GM19397 (cell line): ENCODE results near the gene POLR1A.

Experiments used
- ATAC-seq: cut with Tn5 transposase; IDR thresholded peaks from one replicate; pipeline ENCODE4 v1.9.1; 2021; ENCODE audit warnings: mild to moderate bottlenecking, moderate library complexity; ENCODE audit not compliant: unreplicated experiment

Gene POLR1A

GRCh38 chr2:86105252-86105968 is at the start of gene POLR1A:
TSS of gene POLR1A (minus strand) at chr2:86105886. CDS start at chr2:86105776, 110 bp downstream.
- ATAC-seq: peak; percentile 76

GRCh38 chr2:86150502-86150901 is 44.8 kb upstream of the POLR1A start:
- ATAC-seq: no peak

GRCh38 chr2:86147793-86148192 is 42.1 kb upstream of the POLR1A start:
- ATAC-seq: no peak

- no peak for ATAC-seq
These were observed 38.4 kb upstream of the POLR1A start for GRCh38 chr2:86143926-86144685.

- ATAC-seq: no peak
These were observed 37.6 kb upstream of the POLR1A start for GRCh38 chr2:86143307-86143706.

GRCh38 chr2:86142436-86143257 is 37.0 kb upstream of the POLR1A start:
- ATAC-seq: no peak

- no peak for ATAC-seq
These were observed 35.3 kb upstream of the POLR1A start for GRCh38 chr2:86140969-86141392.

GRCh38 chr2:86139981-86140380 is 34.3 kb upstream of the POLR1A start:
- no peak for ATAC-seq

GRCh38 chr2:86138736-86139625 is 33.3 kb upstream of the POLR1A start:
- no peak for ATAC-seq

- ATAC-seq: no peak
These were observed 30.5 kb upstream of the POLR1A start for GRCh38 chr2:86136141-86136540.

GRCh38 chr2:86135653-86136052 is 30.0 kb upstream of the POLR1A start:
- ATAC-seq: no peak

- ATAC-seq: no peak
These were observed 29.0 kb upstream of the POLR1A start for GRCh38 chr2:86134709-86135108.

- ATAC-seq: no peak
These were observed 19.0 kb upstream of the POLR1A start for GRCh38 chr2:86124683-86125082.

GRCh38 chr2:86123328-86123925 is 17.7 kb upstream of the POLR1A start:
- no peak for ATAC-seq

GRCh38 chr2:86118130-86118529 is 12.4 kb upstream of the POLR1A start:
- no peak for ATAC-seq

GRCh38 chr2:86107031-86107430 is 1.3 kb upstream of the POLR1A start:
- ATAC-seq: no peak

- peak; percentile 90 for ATAC-seq
These were observed 571 bp upstream of the POLR1A start, which contains the start of gene PTCD3 for GRCh38 chr2:86105969-86106945. TSS of gene PTCD3 (plus strand) at chr2:86106235. CDS start at chr2:86106248, 13 bp downstream.

- ATAC-seq: no peak
These were observed 3.5 kb downstream of the POLR1A start for GRCh38 chr2:86102157-86102556.

GRCh38 chr2:86097913-86098312 is 7.8 kb downstream of the POLR1A start:
- ATAC-seq: no peak
